ENCODE data around the gene HIF1AN.

HIF1AN gene

GRCh38 chr10:100515612-100516011, 20.1 kb upstream of the HIF1AN start:
- no peaks in the 10 kb centered on the region for H3K27me3 ChIP-seq (ENCODE audit: insufficient read depth, low read length, poor library complexity)
- no peaks in the 10 kb centered on the region for H3K79me2 ChIP-seq (ENCODE audit: insufficient read depth, low read length)
- DNase-seq = no peak
- H2AFZ ChIP-seq (ENCODE audit: low read depth, low read length) = no peak overlapping the region
- H3K4me3 ChIP-seq (ENCODE audit: low read depth in 1 of 2, low read length in 2 of 2) = no peak overlapping the region
- no peaks in the 10 kb centered on the region for H4K20me1 ChIP-seq (ENCODE audit: insufficient read depth, low read length)
- TF ChIP-seq CTCF (IDR thresholded peaks at IDR 0.05; ENCODE audit: borderline replicate concordance, extremely low read depth, low read length, poor library complexity, severe bottlenecking) = no peak
- no peak for TF ChIP-seq EZH2 (IDR thresholded peaks at IDR 0.05; ENCODE audit: borderline replicate concordance, low read depth, low read length, severe bottlenecking)
- H3K9me3 ChIP-seq (ENCODE audit: insufficient read depth, low read length, severe bottlenecking) = no peaks in the 10 kb centered on the region
- H3K4me2 ChIP-seq (ENCODE audit: insufficient read depth, low read length) = no peak overlapping the region
- no peak overlapping the region for H3K9ac ChIP-seq (ENCODE audit: low read depth, low read length)
- no peak overlapping the region for H3K27ac ChIP-seq (ENCODE audit: low read length)
- peaks cover 14% of the 10 kb centered on the region for H3K36me3 ChIP-seq (ENCODE audit: insufficient read depth, low read length)
- H3K4me1 ChIP-seq (ENCODE audit: insufficient read depth, low read length) = peaks cover 36% of the 10 kb centered on the region
- ATAC-seq (ENCODE audit: insufficient read depth, low read depth) = no peak

GRCh38 chr10:100516847-100517246, 18.9 kb upstream of the HIF1AN start:
- peaks cover 14% of the 10 kb centered on the region for H3K36me3 ChIP-seq (ENCODE audit: insufficient read depth, low read length)
- ATAC-seq (ENCODE audit: insufficient read depth, low read depth) (no peak), DNase-seq (no peak)
- no peak overlapping the region for H3K4me3 ChIP-seq (ENCODE audit: low read depth in 1 of 2, low read length in 2 of 2)
- no peak overlapping the region for H2AFZ ChIP-seq (ENCODE audit: low read depth, low read length)
- H3K9ac ChIP-seq (ENCODE audit: low read depth, low read length) = no peak overlapping the region
- TF ChIP-seq EZH2 (IDR thresholded peaks at IDR 0.05; ENCODE audit: borderline replicate concordance, low read depth, low read length, severe bottlenecking) (no peak), CTCF (IDR thresholded peaks at IDR 0.05; ENCODE audit: borderline replicate concordance, extremely low read depth, low read length, poor library complexity, severe bottlenecking) (peak; percentile 27)
- H3K27ac ChIP-seq (ENCODE audit: low read length) = peak overlapping the region; percentile 30; the same call in 1 of the 2 replicates
- H3K27me3 ChIP-seq (ENCODE audit: insufficient read depth, low read length, poor library complexity) = no peaks in the 10 kb centered on the region
- peaks cover 24% of the 10 kb centered on the region for H3K4me1 ChIP-seq (ENCODE audit: insufficient read depth, low read length)
- H3K79me2 ChIP-seq (ENCODE audit: insufficient read depth, low read length) = no peaks in the 10 kb centered on the region
- no peaks in the 10 kb centered on the region for H4K20me1 ChIP-seq (ENCODE audit: insufficient read depth, low read length)
- H3K9me3 ChIP-seq (ENCODE audit: insufficient read depth, low read length, severe bottlenecking) = no peaks in the 10 kb centered on the region
- no peak overlapping the region for H3K4me2 ChIP-seq (ENCODE audit: insufficient read depth, low read length)

GRCh38 chr10:100518761-100519241, 16.9 kb upstream of the HIF1AN start:
- DNase-seq (peak; percentile 75), ATAC-seq (ENCODE audit: insufficient read depth, low read depth) (peak; percentile 82)
- Histone ChIP-seq H3K9me3 (ENCODE audit: insufficient read depth, low read length, severe bottlenecking) (no peaks in the 10 kb centered on the region), H3K9ac (ENCODE audit: low read depth, low read length) (0 out of 2 replicates have a peak overlapping the region, but pooled peaks have one; percentile 5), H2AFZ (ENCODE audit: low read depth, low read length) (no peak overlapping the region), H3K79me2 (ENCODE audit: insufficient read depth, low read length) (no peaks in the 10 kb centered on the region), H3K36me3 (ENCODE audit: insufficient read depth, low read length) (peaks cover 31% of the 10 kb centered on the region), H3K4me3 (ENCODE audit: low read depth in 1 of 2, low read length in 2 of 2) (no peak overlapping the region), H3K4me1 (ENCODE audit: insufficient read depth, low read length) (peaks cover 12% of the 10 kb centered on the region), H4K20me1 (ENCODE audit: insufficient read depth, low read length) (no peaks in the 10 kb centered on the region), H3K27me3 (ENCODE audit: insufficient read depth, low read length, poor library complexity) (no peaks in the 10 kb centered on the region), H3K27ac (ENCODE audit: low read length) (peak overlapping the region; percentile 35), H3K4me2 (ENCODE audit: insufficient read depth, low read length) (no peak overlapping the region)
- TF ChIP-seq EZH2 (IDR thresholded peaks at IDR 0.05; ENCODE audit: borderline replicate concordance, low read depth, low read length, severe bottlenecking) (no peak), CTCF (IDR thresholded peaks at IDR 0.05; ENCODE audit: borderline replicate concordance, extremely low read depth, low read length, poor library complexity, severe bottlenecking) (peak; percentile 89)

Measured in DND-41 (cell line).